ENCODE data around the gene OR52E5.

OR52E5 gene

GRCh38 chr11:5887661-5888060 is 5.3 kb upstream of the OR52E5 start:
- Histone ChIP-seq H3K4me3 (ENCODE audit: insufficient read depth, low read depth, low read length, poor library complexity, severe bottlenecking) (no peak overlapping the region), H3K4me1 (ENCODE audit: control insufficient read depth, insufficient read depth, low read length, poor library complexity, severe bottlenecking) (no peaks in the 10 kb centered on the region), H3K27me3 (replicated peaks; ENCODE audit: control insufficient read depth, insufficient read depth, low read length, poor library complexity, severe bottlenecking) (no peaks in the 10 kb centered on the region), H3K9me3 (ENCODE audit: control insufficient read depth, low read length) (no peaks in the 10 kb centered on the region), H3K36me3 (ENCODE audit: control insufficient read depth, insufficient read depth, low read length) (no peaks in the 10 kb centered on the region), H3K27ac (ENCODE audit: insufficient read depth, low read length, poor library complexity, severe bottlenecking) (no peak overlapping the region)
- DNase-seq = no peak

- Histone ChIP-seq H3K27ac (ENCODE audit: insufficient read depth, low read length, poor library complexity, severe bottlenecking) (no peak overlapping the region), H3K9me3 (ENCODE audit: control insufficient read depth, low read length) (no peaks in the 10 kb centered on the region), H3K36me3 (ENCODE audit: control insufficient read depth, insufficient read depth, low read length) (no peaks in the 10 kb centered on the region), H3K27me3 (replicated peaks; ENCODE audit: control insufficient read depth, insufficient read depth, low read length, poor library complexity, severe bottlenecking) (no peaks in the 10 kb centered on the region), H3K4me1 (ENCODE audit: control insufficient read depth, insufficient read depth, low read length, poor library complexity, severe bottlenecking) (no peaks in the 10 kb centered on the region), H3K4me3 (ENCODE audit: insufficient read depth, low read depth, low read length, poor library complexity, severe bottlenecking) (no peak overlapping the region)
- DNase-seq = no peak
These were observed 1.7 kb upstream of the OR52E5 start for GRCh38 chr11:5891216-5891800.

GRCh38 chr11:5899534-5899933 is 6.5 kb downstream of the OR52E5 start:
- Histone ChIP-seq H3K9me3 (ENCODE audit: control insufficient read depth, low read length) (no peaks in the 10 kb centered on the region), H3K36me3 (ENCODE audit: control insufficient read depth, insufficient read depth, low read length) (no peaks in the 10 kb centered on the region), H3K4me3 (ENCODE audit: insufficient read depth, low read depth, low read length, poor library complexity, severe bottlenecking) (no peak overlapping the region), H3K27ac (ENCODE audit: insufficient read depth, low read length, poor library complexity, severe bottlenecking) (no peak overlapping the region), H3K27me3 (replicated peaks; ENCODE audit: control insufficient read depth, insufficient read depth, low read length, poor library complexity, severe bottlenecking) (no peaks in the 10 kb centered on the region), H3K4me1 (ENCODE audit: control insufficient read depth, insufficient read depth, low read length, poor library complexity, severe bottlenecking) (no peaks in the 10 kb centered on the region)
- no peak for DNase-seq

GRCh38 chr11:5910540-5910939 is 17.5 kb downstream of the OR52E5 start:
- no peaks in the 10 kb centered on the region for H3K9me3 ChIP-seq (ENCODE audit: control insufficient read depth, low read length)
- no peak overlapping the region for H3K27ac ChIP-seq (ENCODE audit: insufficient read depth, low read length, poor library complexity, severe bottlenecking)
- no peaks in the 10 kb centered on the region for H3K4me1 ChIP-seq (ENCODE audit: control insufficient read depth, insufficient read depth, low read length, poor library complexity, severe bottlenecking)
- DNase-seq = no peak
- H3K36me3 ChIP-seq (ENCODE audit: control insufficient read depth, insufficient read depth, low read length) = no peaks in the 10 kb centered on the region
- H3K27me3 ChIP-seq (replicated peaks; ENCODE audit: control insufficient read depth, insufficient read depth, low read length, poor library complexity, severe bottlenecking) = no peaks in the 10 kb centered on the region
- H3K4me3 ChIP-seq (ENCODE audit: insufficient read depth, low read depth, low read length, poor library complexity, severe bottlenecking) = no peak overlapping the region

GRCh38 chr11:5922749-5923426 is 29.9 kb downstream of the OR52E5 start:
- H3K9me3 ChIP-seq (ENCODE audit: control insufficient read depth, low read length) = no peaks in the 10 kb centered on the region
- DNase-seq = no peak
- H3K36me3 ChIP-seq (ENCODE audit: control insufficient read depth, insufficient read depth, low read length) = no peaks in the 10 kb centered on the region
- H3K27ac ChIP-seq (ENCODE audit: insufficient read depth, low read length, poor library complexity, severe bottlenecking) = no peak overlapping the region
- H3K27me3 ChIP-seq (replicated peaks; ENCODE audit: control insufficient read depth, insufficient read depth, low read length, poor library complexity, severe bottlenecking) = no peaks in the 10 kb centered on the region
- H3K4me3 ChIP-seq (ENCODE audit: insufficient read depth, low read depth, low read length, poor library complexity, severe bottlenecking) = no peak overlapping the region
- no peaks in the 10 kb centered on the region for H3K4me1 ChIP-seq (ENCODE audit: control insufficient read depth, insufficient read depth, low read length, poor library complexity, severe bottlenecking)

- Histone ChIP-seq H3K4me1 (ENCODE audit: control insufficient read depth, insufficient read depth, low read length, poor library complexity, severe bottlenecking) (no peaks in the 10 kb centered on the region), H3K9me3 (ENCODE audit: control insufficient read depth, low read length) (no peaks in the 10 kb centered on the region), H3K27me3 (replicated peaks; ENCODE audit: control insufficient read depth, insufficient read depth, low read length, poor library complexity, severe bottlenecking) (no peaks in the 10 kb centered on the region), H3K4me3 (ENCODE audit: insufficient read depth, low read depth, low read length, poor library complexity, severe bottlenecking) (no peak overlapping the region), H3K36me3 (ENCODE audit: control insufficient read depth, insufficient read depth, low read length) (no peaks in the 10 kb centered on the region), H3K27ac (ENCODE audit: insufficient read depth, low read length, poor library complexity, severe bottlenecking) (no peak overlapping the region)
- DNase-seq = no peak
These were observed 30.4 kb downstream of the OR52E5 start for GRCh38 chr11:5923427-5923776.

GRCh38 chr11:5923794-5924193 is 30.8 kb downstream of the OR52E5 start:
- no peaks in the 10 kb centered on the region for H3K36me3 ChIP-seq (ENCODE audit: control insufficient read depth, insufficient read depth, low read length)
- no peak for DNase-seq
- no peak overlapping the region for H3K4me3 ChIP-seq (ENCODE audit: insufficient read depth, low read depth, low read length, poor library complexity, severe bottlenecking)
- H3K9me3 ChIP-seq (ENCODE audit: control insufficient read depth, low read length) = no peaks in the 10 kb centered on the region
- no peaks in the 10 kb centered on the region for H3K4me1 ChIP-seq (ENCODE audit: control insufficient read depth, insufficient read depth, low read length, poor library complexity, severe bottlenecking)
- no peak overlapping the region for H3K27ac ChIP-seq (ENCODE audit: insufficient read depth, low read length, poor library complexity, severe bottlenecking)
- no peaks in the 10 kb centered on the region for H3K27me3 ChIP-seq (replicated peaks; ENCODE audit: control insufficient read depth, insufficient read depth, low read length, poor library complexity, severe bottlenecking)

GRCh38 chr11:5928271-5928670 is 35.3 kb downstream of the OR52E5 start:
- no peaks in the 10 kb centered on the region for H3K4me1 ChIP-seq (ENCODE audit: control insufficient read depth, insufficient read depth, low read length, poor library complexity, severe bottlenecking)
- H3K36me3 ChIP-seq (ENCODE audit: control insufficient read depth, insufficient read depth, low read length) = no peaks in the 10 kb centered on the region
- H3K27ac ChIP-seq (ENCODE audit: insufficient read depth, low read length, poor library complexity, severe bottlenecking) = no peak overlapping the region
- no peak for DNase-seq
- no peaks in the 10 kb centered on the region for H3K27me3 ChIP-seq (replicated peaks; ENCODE audit: control insufficient read depth, insufficient read depth, low read length, poor library complexity, severe bottlenecking)
- H3K9me3 ChIP-seq (ENCODE audit: control insufficient read depth, low read length) = no peaks in the 10 kb centered on the region
- no peak overlapping the region for H3K4me3 ChIP-seq (ENCODE audit: insufficient read depth, low read depth, low read length, poor library complexity, severe bottlenecking)

- no peaks in the 10 kb centered on the region for H3K27me3 ChIP-seq (replicated peaks; ENCODE audit: control insufficient read depth, insufficient read depth, low read length, poor library complexity, severe bottlenecking)
- no peak for DNase-seq
- no peaks in the 10 kb centered on the region for H3K9me3 ChIP-seq (ENCODE audit: control insufficient read depth, low read length)
- H3K36me3 ChIP-seq (ENCODE audit: control insufficient read depth, insufficient read depth, low read length) = no peaks in the 10 kb centered on the region
- H3K27ac ChIP-seq (ENCODE audit: insufficient read depth, low read length, poor library complexity, severe bottlenecking) = no peak overlapping the region
- no peak overlapping the region for H3K4me3 ChIP-seq (ENCODE audit: insufficient read depth, low read depth, low read length, poor library complexity, severe bottlenecking)
- no peaks in the 10 kb centered on the region for H3K4me1 ChIP-seq (ENCODE audit: control insufficient read depth, insufficient read depth, low read length, poor library complexity, severe bottlenecking)
These were observed 35.8 kb downstream of the OR52E5 start for GRCh38 chr11:5928811-5929210.

- no peaks in the 10 kb centered on the region for H3K27me3 ChIP-seq (replicated peaks; ENCODE audit: control insufficient read depth, insufficient read depth, low read length, poor library complexity, severe bottlenecking)
- H3K36me3 ChIP-seq (ENCODE audit: control insufficient read depth, insufficient read depth, low read length) = no peaks in the 10 kb centered on the region
- H3K9me3 ChIP-seq (ENCODE audit: control insufficient read depth, low read length) = no peaks in the 10 kb centered on the region
- no peaks in the 10 kb centered on the region for H3K4me1 ChIP-seq (ENCODE audit: control insufficient read depth, insufficient read depth, low read length, poor library complexity, severe bottlenecking)
- no peak for DNase-seq
- H3K27ac ChIP-seq (ENCODE audit: insufficient read depth, low read length, poor library complexity, severe bottlenecking) = no peak overlapping the region
- H3K4me3 ChIP-seq (ENCODE audit: insufficient read depth, low read depth, low read length, poor library complexity, severe bottlenecking) = no peak overlapping the region
These were observed 36.8 kb downstream of the OR52E5 start for GRCh38 chr11:5929571-5930368.

Measured in effector memory CD4-positive, alpha-beta T cell (primary cell).